ENCODE results near the gene PLA2G2D.
A peak's percentile ranks its signal among the peaks of the same experiment; 100 is the strongest.

The PLA2G2D gene

GRCh38 chr1:20150326-20150705 is 31.0 kb upstream of the PLA2G2D start:
- Histone ChIP-seq H3K9me3 (ENCODE audit: control insufficient read depth, insufficient read depth, low read depth, low read length) (no peaks in the 10 kb centered on the region), H3K4me3 (ENCODE audit: low read depth, low read length) (no peak overlapping the region), H3K36me3 (ENCODE audit: control insufficient read depth in 2 of 2, insufficient read depth in 1 of 2, low read length in 2 of 2) (no peaks in the 10 kb centered on the region), H3K27ac (ENCODE audit: extremely low read depth, low read depth, low read length) (no peak overlapping the region), H3K4me1 (ENCODE audit: control insufficient read depth, insufficient read depth, low read length) (no peaks in the 10 kb centered on the region)
- ChIA-PET CTCF (interaction anchor here (0.7 to 6.0 kb wide), 5 partner anchors 50 to 699 kb away, joined by 3 to 53 read pairs (median 37); no protein-coding TSS in a partner anchor), POLR2A (no interaction called here)
- TF ChIP-seq ZNF155 (tag by site-specific recombination; IDR thresholded peaks at IDR 0.05) (no peak), ZNF518A (tag by site-specific recombination; conservative IDR thresholded peaks at IDR 0.05; ENCODE audit: low read depth) (no peak), GLIS1 (tag by site-specific recombination; IDR thresholded peaks at IDR 0.05) (no peak), ZNF112 (tag by site-specific recombination; IDR thresholded peaks at IDR 0.05) (no peak), HOXC10 (CRISPR knock-in tag; IDR thresholded peaks at IDR 0.05) (no peak), ZBTB48 (tag by site-specific recombination; IDR thresholded peaks at IDR 0.05) (no peak), ZNF561 (tag by site-specific recombination; IDR thresholded peaks at IDR 0.05; ENCODE audit: borderline replicate concordance) (no peak), ZNF529 (tag by site-specific recombination; IDR thresholded peaks at IDR 0.05; ENCODE audit: insufficient replicate concordance) (no peak)

GRCh38 chr1:20149601-20150325 is 30.4 kb upstream of the PLA2G2D start:
- H3K36me3 ChIP-seq (ENCODE audit: control insufficient read depth in 2 of 2, insufficient read depth in 1 of 2, low read length in 2 of 2) = no peaks in the 10 kb centered on the region
- H3K27ac ChIP-seq (ENCODE audit: extremely low read depth, low read depth, low read length) = no peak overlapping the region
- ChIA-PET CTCF (interaction anchor here (0.7 to 6.0 kb wide), 4 partner anchors 50 to 700 kb away, joined by 3 to 53 read pairs (median 25); no protein-coding TSS in a partner anchor), POLR2A (no interaction called here)
- no peaks in the 10 kb centered on the region for H3K4me1 ChIP-seq (ENCODE audit: control insufficient read depth, insufficient read depth, low read length)
- H3K4me3 ChIP-seq (ENCODE audit: low read depth, low read length) = no peak overlapping the region
- no peaks in the 10 kb centered on the region for H3K9me3 ChIP-seq (ENCODE audit: control insufficient read depth, insufficient read depth, low read depth, low read length)
- TF ChIP-seq SCRT1 (tag by site-specific recombination; IDR thresholded peaks at IDR 0.05; ENCODE audit: borderline replicate concordance) (no peak), PRDM4 (tag by site-specific recombination; IDR thresholded peaks at IDR 0.05) (peak; percentile 57; the same call in 1 of the 2 replicates)

GRCh38 chr1:20148571-20149500 is 29.5 kb upstream of the PLA2G2D start:
- Histone ChIP-seq H3K4me1 (ENCODE audit: control insufficient read depth, insufficient read depth, low read length) (no peaks in the 10 kb centered on the region), H3K9me3 (ENCODE audit: control insufficient read depth, insufficient read depth, low read depth, low read length) (no peaks in the 10 kb centered on the region), H3K4me3 (ENCODE audit: low read depth, low read length) (no peak overlapping the region), H3K27ac (ENCODE audit: extremely low read depth, low read depth, low read length) (no peak overlapping the region), H3K36me3 (ENCODE audit: control insufficient read depth in 2 of 2, insufficient read depth in 1 of 2, low read length in 2 of 2) (no peaks in the 10 kb centered on the region)
- CTCF ChIA-PET = interaction anchor here (0.6 to 1.3 kb wide), 3 partner anchors 213 to 393 kb away, joined by 3 read pairs; no protein-coding TSS in a partner anchor
- POLR2A ChIA-PET = no interaction called here
- no peak for TF ChIP-seq ZNF274 (IDR thresholded peaks at IDR 0.05; ENCODE audit: low read length)
- TF ChIP-seq ZNF274 (tag by site-specific recombination; IDR thresholded peaks at IDR 0.05; ENCODE audit: borderline replicate concordance) = no peak
- no peak for TF ChIP-seq ZNF654 (tag by site-specific recombination; IDR thresholded peaks at IDR 0.05; ENCODE audit: low read depth)
- TF ChIP-seq ZNF626 (tag by site-specific recombination; IDR thresholded peaks at IDR 0.05) = no peak
- no peak for TF ChIP-seq ZNF132 (tag by site-specific recombination; IDR thresholded peaks at IDR 0.05; ENCODE audit: borderline replicate concordance)
- TF ChIP-seq ZNF391 (tag by site-specific recombination; IDR thresholded peaks at IDR 0.05; ENCODE audit: borderline replicate concordance, low read depth) = no peak

Measured in HEK293 (cell line).